CD4-positive, alpha-beta T cell (primary cell): ENCODE results near the gene PREP. TPM values are rescaled to one million over a fixed set of nuclear protein-coding genes. Genes with fewer than 3 reads are reported as not detected.

Experiments used
- ATAC-seq: fragments of 200-7000 bp; cut with Tn5 transposase; one replicate; pipeline ENCODE4 v1.10.0; 2022; ENCODE audit warnings: mild to moderate bottlenecking; ENCODE audit not compliant: poor library complexity
- CTCF ChIA-PET: fragments of 350-600 bp; sonication (Branson Sonifier 250); formaldehyde crosslinking; loops from one replicate; lab custom pipeline; 2021; ENCODE audit warnings: antibody characterized with exemption, inconsistent platforms; lab: Charles Lee
- POLR2A ChIA-PET: fragments of 350-600 bp; sonication (Branson Sonifier 250); formaldehyde crosslinking; loops from one replicate; lab custom pipeline; 2021; ENCODE audit warnings: antibody characterized with exemption, inconsistent platforms; lab: Charles Lee
- DNase-seq, 14 experiments: peaks; one replicate each; pipeline ENCODE4 v3.0.0-alpha.2; 2013 to 2020; ENCODE audit warnings: mixed read lengths in 2 of 14
- H3K27ac ChIP-seq, 2 donors: one replicate each; pipeline versions ENCODE4 v1.5.1 to v1.7.0; 2013; ENCODE audit warnings: low read length in 2 of 2, low read depth in 1 of 2, mild to moderate bottlenecking in 1 of 2
- H3K27me3 ChIP-seq, 2 experiments: 1 replicate in 1 of 2; 2 replicates in 1 of 2; pipeline versions ENCODE4 v1.6.1 to v1.7.0; 2013; ENCODE audit warnings: low read length in 2 of 2, control low read depth in 1 of 2, mild to moderate bottlenecking in 1 of 2, moderate library complexity in 1 of 2; ENCODE audit not compliant: insufficient read depth in 2 of 2, control insufficient read depth in 1 of 2
- H3K36me3 ChIP-seq: one replicate; pipeline ENCODE4 v1.6.1; 2013; ENCODE audit warnings: low read length, control low read depth; ENCODE audit not compliant: insufficient read depth
- H3K4me1 ChIP-seq: one replicate; pipeline ENCODE4 v1.6.1; 2013; ENCODE audit warnings: low read length, control low read depth; ENCODE audit not compliant: insufficient read depth
- H3K4me3 ChIP-seq: one replicate; pipeline ENCODE4 v1.5.1; 2013; ENCODE audit warnings: mild to moderate bottlenecking, low read length, moderate library complexity
- H3K9me3 ChIP-seq, 2 experiments: 1 replicate in 1 of 2; 2 replicates in 1 of 2; pipeline versions ENCODE4 v1.6.1 to v1.7.0; 2013; ENCODE audit warnings: low read length in 2 of 2, mild to moderate bottlenecking in 2 of 2, control low read depth in 1 of 2, moderate library complexity in 1 of 2; ENCODE audit not compliant: control insufficient read depth in 1 of 2, insufficient read depth in 1 of 2
- H3K27ac Mint-ChIP-seq: one replicate; pipeline ENCODE4 v1.8.0; 2020; ENCODE audit warnings: mixed read lengths
- H3K27me3 Mint-ChIP-seq: one replicate; pipeline ENCODE4 v1.8.0; 2021; ENCODE audit warnings: mixed read lengths
- H3K36me3 Mint-ChIP-seq: one replicate; pipeline ENCODE4 v1.8.0; 2021; ENCODE audit warnings: low read depth, mixed read lengths
- H3K4me1 Mint-ChIP-seq: one replicate; pipeline ENCODE4 v1.8.0; 2021; ENCODE audit warnings: low read depth, mixed read lengths
- H3K4me3 Mint-ChIP-seq: one replicate; pipeline ENCODE4 v1.8.0; 2020; ENCODE audit warnings: mild to moderate bottlenecking, mixed read lengths
- H3K9me3 Mint-ChIP-seq: one replicate; pipeline ENCODE4 v1.8.0; 2020; ENCODE audit warnings: mixed read lengths
- intact Hi-C, 2 experiments: fragments of 100-400 bp; cut with DNase I in 1 of 2; cut with micrococcal nuclease in 1 of 2; formaldehyde crosslinking; loops; one replicate each; pipeline versions ENCODE4 v1.15.1 to v1.9.0; 2023 to 2025; cut with DNase I, micrococcal nuclease
- total RNA-seq, 174 experiments: library from RNA in 2 of 174; stranded (reverse) in 2 of 174; gene quantifications; one replicate each; pipeline ENCODE4 v1.2.3 and lab custom pipeline; 2021 to 2026
- TF ChIP-seq, protein P1 (sequence below): fragments of 200-600 bp; IDR thresholded peaks from one replicate; pipeline ENCODE4 v1.8.0; 2022; ENCODE audit warnings: antibody characterized with exemption, mild to moderate bottlenecking

The PREP gene
- total RNA-seq, 2 experiments from 2014 or later, result 14.9 to 15.6 TPM

DNA sequence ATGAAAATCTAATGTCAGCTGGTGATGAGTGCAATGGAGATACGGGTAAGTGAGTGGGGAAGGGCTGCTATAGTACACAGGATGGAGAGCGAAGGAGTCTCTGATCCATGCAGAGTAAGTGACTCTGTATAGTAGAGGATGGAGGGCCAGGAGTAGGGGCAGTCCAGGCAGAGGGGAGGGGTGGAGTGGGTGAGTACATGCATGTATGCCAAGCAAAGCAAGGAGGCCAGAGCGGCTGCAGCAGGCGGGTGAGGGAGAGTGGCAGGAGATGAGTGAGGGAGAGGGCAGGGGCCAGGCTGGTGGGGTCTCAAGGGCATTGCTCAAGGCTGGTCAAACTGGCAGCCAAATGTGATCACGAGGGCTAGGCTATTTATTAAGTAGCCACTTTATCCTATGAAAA is 94.0 kb downstream of the PREP start:
- Mint-ChIP-seq H3K4me1 (no peaks in the 10 kb centered on the region), H3K27ac (no peak overlapping the region), H3K4me3 (no peak overlapping the region), H3K9me3 (no peaks in the 10 kb centered on the region), H3K36me3 (peaks cover 25% of the 10 kb centered on the region), H3K27me3 (no peaks in the 10 kb centered on the region)
- Histone ChIP-seq H3K9me3 (no peaks in the 10 kb centered on the region), H3K4me1 (no peaks in the 10 kb centered on the region), H3K36me3 (peaks cover 36% of the 10 kb centered on the region), H3K27me3 (no peaks in the 10 kb centered on the region), H3K4me3 (no peak overlapping the region), H3K27ac (no peak overlapping the region)
- POLR2A ChIA-PET, result no interaction called here
- intact Hi-C loops, result no loop called here
- TF ChIP-seq, protein P1, sequence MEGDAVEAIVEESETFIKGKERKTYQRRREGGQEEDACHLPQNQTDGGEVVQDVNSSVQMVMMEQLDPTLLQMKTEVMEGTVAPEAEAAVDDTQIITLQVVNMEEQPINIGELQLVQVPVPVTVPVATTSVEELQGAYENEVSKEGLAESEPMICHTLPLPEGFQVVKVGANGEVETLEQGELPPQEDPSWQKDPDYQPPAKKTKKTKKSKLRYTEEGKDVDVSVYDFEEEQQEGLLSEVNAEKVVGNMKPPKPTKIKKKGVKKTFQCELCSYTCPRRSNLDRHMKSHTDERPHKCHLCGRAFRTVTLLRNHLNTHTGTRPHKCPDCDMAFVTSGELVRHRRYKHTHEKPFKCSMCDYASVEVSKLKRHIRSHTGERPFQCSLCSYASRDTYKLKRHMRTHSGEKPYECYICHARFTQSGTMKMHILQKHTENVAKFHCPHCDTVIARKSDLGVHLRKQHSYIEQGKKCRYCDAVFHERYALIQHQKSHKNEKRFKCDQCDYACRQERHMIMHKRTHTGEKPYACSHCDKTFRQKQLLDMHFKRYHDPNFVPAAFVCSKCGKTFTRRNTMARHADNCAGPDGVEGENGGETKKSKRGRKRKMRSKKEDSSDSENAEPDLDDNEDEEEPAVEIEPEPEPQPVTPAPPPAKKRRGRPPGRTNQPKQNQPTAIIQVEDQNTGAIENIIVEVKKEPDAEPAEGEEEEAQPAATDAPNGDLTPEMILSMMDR, result no peak
- ATAC-seq, result no peak
- DNase-seq, result no peak
- CTCF ChIA-PET, result no interaction called here

GRCh38 chr6:105305521-105305920 is 97.4 kb downstream of the PREP start:
- intact Hi-C loops, result no loop called here
- DNase-seq (no peak), ATAC-seq (no peak)
- Mint-ChIP-seq H3K27me3 (no peaks in the 10 kb centered on the region), H3K27ac (no peak overlapping the region), H3K36me3 (peaks cover 55% of the 10 kb centered on the region), H3K4me3 (no peak overlapping the region), H3K9me3 (no peaks in the 10 kb centered on the region), H3K4me1 (no peaks in the 10 kb centered on the region)
- no peaks in the 10 kb centered on the region for H3K27me3 ChIP-seq
- H3K9me3 ChIP-seq, result no peaks in the 10 kb centered on the region
- ChIA-PET POLR2A (no interaction called here), CTCF (no interaction called here)
- TF ChIP-seq, protein P1, result no peak
- H3K27ac ChIP-seq, result no peak overlapping the region
- no peak overlapping the region for H3K4me3 ChIP-seq
- H3K36me3 ChIP-seq, result peaks cover 20% of the 10 kb centered on the region
- H3K4me1 ChIP-seq, result no peaks in the 10 kb centered on the region

GRCh38 chr6:105304825-105305224 is 98.1 kb downstream of the PREP start:
- TF ChIP-seq, protein P1, result no peak
- Histone ChIP-seq H3K27ac (no peak overlapping the region), H3K4me1 (no peaks in the 10 kb centered on the region), H3K27me3 (no peaks in the 10 kb centered on the region), H3K36me3 (peaks cover 20% of the 10 kb centered on the region), H3K9me3 (no peaks in the 10 kb centered on the region), H3K4me3 (no peak overlapping the region)
- no peak overlapping the region for H3K4me3 Mint-ChIP-seq
- no peaks in the 10 kb centered on the region for H3K27me3 Mint-ChIP-seq
- no peaks in the 10 kb centered on the region for H3K4me1 Mint-ChIP-seq
- H3K9me3 Mint-ChIP-seq, result no peaks in the 10 kb centered on the region
- intact Hi-C loops, result no loop called here
- H3K36me3 Mint-ChIP-seq, result peaks cover 61% of the 10 kb centered on the region
- ATAC-seq, result no peak
- H3K27ac Mint-ChIP-seq, result no peak overlapping the region
- POLR2A ChIA-PET, result no interaction called here
- no peak for DNase-seq
- CTCF ChIA-PET, result no interaction called here
